HepG2 (cell line): ENCODE results near the gene POGLUT3. TPM values are rescaled to one million over a fixed set of nuclear protein-coding genes. Genes with fewer than 3 reads are reported as not detected.

Experiments
- ATAC-seq: fragments of 200-7000 bp; cut with Tn5 transposase; 3 replicates; pipeline ENCODE4 v1.9.1; 2020; ENCODE audit warnings: mild to moderate bottlenecking, moderate library complexity
- BruUV-seq: library from RNA; stranded (reverse); fragments of 400-500 nt; replicated peaks from 2 replicates; lab custom pipeline; 2021; lab: Mats Ljungman, UMichigan
- CTCF ChIA-PET: fragments of 300-600 bp; formaldehyde crosslinking; extraction: SDS; loops from one replicate; lab custom pipeline; 2021; ENCODE audit warnings: low total read pairs, inconsistent platforms, low intra/inter-chr PET ratio; lab: Yijun Ruan, JAX
- POLR2A ChIA-PET: fragments of 350-600 bp; sonication (Branson Sonifier 250); formaldehyde crosslinking; loops from one replicate; lab custom pipeline; 2020; ENCODE audit warnings: antibody characterized with exemption, inconsistent platforms; lab: Yijun Ruan, JAX
- DNase-seq: peaks from one replicate; pipeline ENCODE4 v3.0.0-alpha.2; 2015; ENCODE audit warnings: low spot score
- FAIRE-seq: peaks from 3 replicates; lab custom pipeline; 2011; peaks lifted over from hg19 to GRCh38; lab: Jason Lieb, UNC
- H2AFZ ChIP-seq: one replicate; pipeline ENCODE4 v1.6.1; 2011; ENCODE audit warnings: low read length, inconsistent platforms
- H3K27ac ChIP-seq: fragments of 300-600 bp; 3 replicates; pipeline ENCODE4 v1.8.0; 2011; ENCODE audit warnings: mixed run types, mild to moderate bottlenecking, mixed read lengths, low read length, inconsistent platforms; ENCODE audit not compliant: insufficient read depth; ENCODE audit errors: extremely low read length
- H3K27me3 ChIP-seq, 2 experiments: fragments of 200-600 bp in 1 of 2; 2 replicates in 1 of 2; 3 replicates in 1 of 2; pipeline versions ENCODE4 v1.6.0 to v1.8.0; 2011; ENCODE audit warnings: low read length in 2 of 2, mild to moderate bottlenecking in 2 of 2, moderate library complexity in 2 of 2, inconsistent platforms in 1 of 2; ENCODE audit not compliant: insufficient read depth in 2 of 2, control insufficient read depth in 1 of 2
- H3K36me3 ChIP-seq, 2 experiments: fragments of 200-600 bp in 1 of 2; replicated peaks in 1 of 2; 2 replicates in 1 of 2; 3 replicates in 1 of 2; pipeline versions ENCODE4 v1.5.1 to v1.8.0; 2011; ENCODE audit warnings: low read length in 2 of 2, inconsistent platforms in 1 of 2; ENCODE audit not compliant: insufficient read depth in 2 of 2, control insufficient read depth in 1 of 2
- H3K4me1 ChIP-seq: 2 replicates; pipeline ENCODE4 v1.5.1; 2012; ENCODE audit warnings: low read length, inconsistent platforms; ENCODE audit not compliant: insufficient read depth
- H3K4me2 ChIP-seq: 2 replicates; pipeline ENCODE4 v1.6.0; 2011; ENCODE audit warnings: low read depth, low read length, inconsistent platforms
- H3K4me3 ChIP-seq, 3 experiments: fragments of 200-600 bp in 1 of 3; sonication (generic), shearing (Covaris generic) in 1 of 3; replicated peaks in 1 of 3; 2 replicates each; pipeline ENCODE4 v1.5.1; 2011 to 2016; ENCODE audit warnings: low read length in 3 of 3, inconsistent platforms in 2 of 3, low read depth in 2 of 3, mild to moderate bottlenecking in 2 of 3, control low read depth in 1 of 3, mixed read lengths in 1 of 3; ENCODE audit not compliant: insufficient read depth in 1 of 3
- H3K79me2 ChIP-seq: one replicate; pipeline ENCODE4 v1.6.1; 2011; ENCODE audit warnings: low read length, inconsistent platforms; ENCODE audit not compliant: insufficient read depth
- H3K9ac ChIP-seq: 2 replicates; pipeline ENCODE4 v1.6.0; 2011; ENCODE audit warnings: mild to moderate bottlenecking, low read depth, low read length, inconsistent platforms; ENCODE audit not compliant: insufficient read depth
- H3K9me3 ChIP-seq: 2 replicates; pipeline ENCODE4 v1.5.1; 2012; ENCODE audit warnings: mild to moderate bottlenecking, low read length
- H4K20me1 ChIP-seq: 2 replicates; pipeline ENCODE4 v1.6.0; 2011; ENCODE audit warnings: inconsistent platforms, mild to moderate bottlenecking, low read length, moderate library complexity; ENCODE audit not compliant: insufficient read depth
- GPN1 ChIP-seq: sonication (generic); formaldehyde crosslinking; IDR thresholded peaks from 2 replicates; pipeline ENCODE4 v1.5.1; 2020; ENCODE audit warnings: missing genetic modification reagents, borderline replicate concordance
- JDP2 ChIP-seq: sonication (generic); formaldehyde crosslinking; IDR thresholded peaks from 2 replicates; pipeline ENCODE4 v1.8.1; 2022; ENCODE audit warnings: missing genetic modification reagents, borderline replicate concordance
- NKX3-1 ChIP-seq: sonication (generic); formaldehyde crosslinking; IDR thresholded peaks from 2 replicates; pipeline ENCODE4 v1.5.0; 2020; ENCODE audit warnings: missing genetic modification reagents
- TBP ChIP-seq: sonication (generic); formaldehyde crosslinking; IDR thresholded peaks from 2 replicates; pipeline ENCODE4 v1.5.0; 2020; ENCODE audit warnings: missing genetic modification reagents
- ZBTB40 ChIP-seq, 2 experiments: fragments of 450-650 bp in 1 of 2; sonication (generic) in 1 of 2; formaldehyde crosslinking in 1 of 2; IDR thresholded peaks; 2 replicates each; pipeline versions ENCODE4 v1.6.1 to v1.8.0; 2016 to 2022; ENCODE audit warnings: antibody characterized with exemption in 1 of 2, mild to moderate bottlenecking in 1 of 2, missing genetic modification reagents in 1 of 2
- ZNF446 ChIP-seq: sonication (generic); formaldehyde crosslinking; IDR thresholded peaks from 2 replicates; pipeline ENCODE4 v1.5.0; 2020; ENCODE audit warnings: mild to moderate bottlenecking, missing genetic modification reagents
- WGBS: methylation state at CpG from one replicate; pipeline ENCODE4 v1.1.6; 2017; ENCODE audit warnings: low lambda C conversion rate; 5-methylcytosine and 5-hydroxymethylcytosine counted together
- in situ Hi-C: cut with HindIII; loops from 2 replicates; pipeline ENCODE4 v1.10.0; 2017; ENCODE audit warnings: low pct_unique_long_range_greater_than_20kb; ENCODE audit not compliant: extremely low pct_ligation_motif_present
- intact Hi-C: fragments of 100-400 bp; cut with micrococcal nuclease; formaldehyde crosslinking; loops from one replicate; pipeline ENCODE4 v1.10.0; 2022; ENCODE audit not compliant: unreplicated experiment
- polyA plus RNA-seq, 8 experiments: library from polyadenylated mRNA; depleted of rRNA in 3 of 8; stranded (reverse) in 7 of 8; unstranded in 1 of 8; fragments of >200 nt; fragmentation: Illumina TruSeq in 4 of 8; extraction: Trizol in 4 of 8; gene quantifications; 2 replicates each; pipeline versions ENCODE4 v1.2.1 to v1.2.3, GENCODE V29; 2011 to 2016; ENCODE audit warnings: low read depth in 4 of 8, missing spikeins in 1 of 8, mixed read lengths in 1 of 8; ENCODE audit not compliant: insufficient read depth in 1 of 8
- total RNA-seq, 5 experiments: library from RNA; depleted of rRNA; stranded (reverse); fragments of >200 nt; fragmentation: Illumina TruSeq; extraction: Trizol; gene quantifications; 2 replicates each; pipeline ENCODE4 v1.2.3, GENCODE V29; 2016; ENCODE audit warnings: low read depth in 1 of 5

The POGLUT3 gene
- total and polyA plus RNA-seq, 2 of the 13 experiments (the other 11 are each of a cell fraction or from before 2014, with no cell fraction given), result 14.3 to 22.0 TPM

GRCh38 chr11:108474664-108475463, 23.3 kb downstream of the POGLUT3 start:
- Histone ChIP-seq H3K27me3 (no peaks in the 10 kb centered on the region), H3K9me3 (no peaks in the 10 kb centered on the region), H3K27ac (no peak overlapping the region), H3K79me2 (no peaks in the 10 kb centered on the region), H3K4me3 (no peak overlapping the region), H3K9ac (no peak overlapping the region), H3K4me2 (no peak overlapping the region), H3K36me3 (peaks cover 1 to 11% of the 10 kb centered on the region in 2 experiments; a peak in 4 of 5 replicates), H3K4me1 (no peaks in the 10 kb centered on the region), H2AFZ (no peak overlapping the region), H4K20me1 (no peaks in the 10 kb centered on the region)
- ChIA-PET CTCF (no interaction called here), POLR2A (no interaction called here)
- in situ Hi-C loops (no loop called here), intact Hi-C loops (no loop called here)
- TF ChIP-seq ZBTB40 (IDR thresholded peaks at IDR 0.05) (no peak), ZBTB40 (CRISPR knock-in tag; IDR thresholded peaks at IDR 0.05) (no peak), ZNF446 (CRISPR knock-in tag) (no peak), JDP2 (CRISPR knock-in tag) (no peak), NKX3-1 (CRISPR knock-in tag) (no peak), GPN1 (no peak), TBP (no peak)
- FAIRE-seq, result no peak
- no peak for DNase-seq
- no TSS peak for BruUV-seq
- WGBS, result 94% methylated on average over 11 of the region's 11 CpGs
- no peak for ATAC-seq
